ENCODE results near the gene APOBEC3A. TPM values are rescaled to one million over a fixed set of nuclear protein-coding genes. Genes with fewer than 3 reads are reported as not detected.

Gene APOBEC3A
- total and polyA plus RNA-seq, 2 of the 8 experiments (the other 6 are each of a cell fraction or from before 2014, with no cell fraction given): not detected

GRCh38 chr22:38943201-38943600 lies 14.2 kb upstream of the APOBEC3A start:
- H2AFZ ChIP-seq (ENCODE audit: low read length): peak overlapping the region; percentile 43; the same call in 1 of the 2 replicates
- no peaks in the 10 kb centered on the region for H3K9me3 ChIP-seq (ENCODE audit: insufficient read depth in 2 of 2, low read depth in 1 of 2, low read length in 1 of 2)
- H3K36me3 ChIP-seq (ENCODE audit: control insufficient read depth in 2 of 4, insufficient read depth in 4 of 4, low read length in 3 of 4): no peaks in the 10 kb centered on the region
- peaks cover 0 to 5% (median 0%) of the 10 kb centered on the region in 4 experiments; a peak in 2 of 7 replicates for H3K27me3 ChIP-seq (replicated peaks in 1 of 4; ENCODE audit: control insufficient read depth in 3 of 4, extremely low read depth in 1 of 4, insufficient read depth in 3 of 4, low read length in 3 of 4)
- DNase-seq (ENCODE audit: low read depth in 1 of 2, low spot score in 2 of 2): no peak
- H3K4me3 ChIP-seq (ENCODE audit: extremely low read depth in 1 of 4, insufficient read depth in 2 of 4, low read depth in 3 of 4, low read length in 4 of 4): no peak overlapping the region
- no peaks in the 10 kb centered on the region for H4K20me1 ChIP-seq (replicated peaks in 1 of 2; ENCODE audit: control insufficient read depth in 1 of 2, insufficient read depth in 2 of 2, low read length in 2 of 2)
- peaks cover 0 to 3% (median 0%) of the 10 kb centered on the region in 4 experiments; a peak in 4 of 7 replicates for H3K4me1 ChIP-seq (replicated peaks in 1 of 4; ENCODE audit: control insufficient read depth in 3 of 4, insufficient read depth in 4 of 4, low read length in 3 of 4)
- H4K5ac ChIP-seq (ENCODE audit: insufficient read length, low read depth, low read length): no peak overlapping the region
- peak overlapping the region; percentile 63; the same call in 1 of the 2 replicates for H2BK12ac ChIP-seq (ENCODE audit: low read depth, low read length)
- H4K8ac ChIP-seq (ENCODE audit: extremely low read depth, insufficient read depth, low read length): no peak overlapping the region
- ChIA-PET CTCF (ENCODE audit: partially characterized antibody) (interaction anchor here (1.1 to 1.9 kb wide), 7 partner anchors 10 to 192 kb away, joined by 3 to 13 read pairs (median 4); no protein-coding TSS in a partner anchor), POLR2A (ENCODE audit: partially characterized antibody) (interaction anchor here (2.1 kb wide), 1 partner anchor 10 kb away, joined by 6 read pairs; no protein-coding TSS in a partner anchor)
- H2AK5ac ChIP-seq (ENCODE audit: low read depth, low read length): 0 out of 2 replicates have a peak overlapping the region, but pooled peaks have one; percentile 89
- H3K18ac ChIP-seq (ENCODE audit: extremely low read depth, low read length): no peak overlapping the region
- H3K4ac ChIP-seq (replicated peaks; ENCODE audit: insufficient read length, low read depth, low read length): no peak overlapping the region
- 77% methylated on average over 7 of the region's 9 CpGs; no CpG with 5 or more reads in 1 of the 2 experiments for WGBS, 2 experiments (ENCODE audit: extremely low coverage in 1 of 2, insufficient coverage in 1 of 2, insufficient read length in 1 of 2, insufficient replicate concordance in 2 of 2, low coverage in 1 of 2, low lambda C conversion rate in 2 of 2, missing lambda C conversion rate in 1 of 2)
- no peak for FAIRE-seq
- H4K91ac ChIP-seq (replicated peaks; ENCODE audit: insufficient read length, low read length): no peak overlapping the region
- no peak overlapping the region for H3K56ac ChIP-seq (replicated peaks; ENCODE audit: insufficient read length, low read depth, low read length)
- no peaks in the 10 kb centered on the region for H3K79me1 ChIP-seq (ENCODE audit: low read depth, low read length)
- H2BK15ac ChIP-seq (ENCODE audit: low read length): peak overlapping the region; percentile 54
- H3K14ac ChIP-seq (ENCODE audit: insufficient read length): no peak overlapping the region
- no peak overlapping the region for H2BK120ac ChIP-seq (replicated peaks; ENCODE audit: low read depth, low read length)
- no peak overlapping the region for H3K4me2 ChIP-seq (ENCODE audit: insufficient read depth in 1 of 2, low read depth in 2 of 2, low read length in 2 of 2)
- H3K9ac ChIP-seq (replicated peaks in 1 of 4; ENCODE audit: extremely low read depth in 1 of 4, low read depth in 3 of 4, low read length in 3 of 4): no peak overlapping the region
- no peak overlapping the region for H2BK5ac ChIP-seq (ENCODE audit: low read depth, low read length)
- TF ChIP-seq BRCA1 (IDR thresholded peaks at IDR 0.05; ENCODE audit: low read depth, low read length): no peak
- TF ChIP-seq, protein P1, sequence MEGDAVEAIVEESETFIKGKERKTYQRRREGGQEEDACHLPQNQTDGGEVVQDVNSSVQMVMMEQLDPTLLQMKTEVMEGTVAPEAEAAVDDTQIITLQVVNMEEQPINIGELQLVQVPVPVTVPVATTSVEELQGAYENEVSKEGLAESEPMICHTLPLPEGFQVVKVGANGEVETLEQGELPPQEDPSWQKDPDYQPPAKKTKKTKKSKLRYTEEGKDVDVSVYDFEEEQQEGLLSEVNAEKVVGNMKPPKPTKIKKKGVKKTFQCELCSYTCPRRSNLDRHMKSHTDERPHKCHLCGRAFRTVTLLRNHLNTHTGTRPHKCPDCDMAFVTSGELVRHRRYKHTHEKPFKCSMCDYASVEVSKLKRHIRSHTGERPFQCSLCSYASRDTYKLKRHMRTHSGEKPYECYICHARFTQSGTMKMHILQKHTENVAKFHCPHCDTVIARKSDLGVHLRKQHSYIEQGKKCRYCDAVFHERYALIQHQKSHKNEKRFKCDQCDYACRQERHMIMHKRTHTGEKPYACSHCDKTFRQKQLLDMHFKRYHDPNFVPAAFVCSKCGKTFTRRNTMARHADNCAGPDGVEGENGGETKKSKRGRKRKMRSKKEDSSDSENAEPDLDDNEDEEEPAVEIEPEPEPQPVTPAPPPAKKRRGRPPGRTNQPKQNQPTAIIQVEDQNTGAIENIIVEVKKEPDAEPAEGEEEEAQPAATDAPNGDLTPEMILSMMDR (IDR thresholded peaks at IDR 0.05; ENCODE audit: control extremely low read depth in 1 of 3, insufficient read depth in 1 of 3, low read depth in 1 of 3, low read length in 3 of 3): peak in 2 of 3 experiments; percentile 26 to 27; a peak in 2 of 4 replicates
- no peak for TF ChIP-seq ZNF274 (IDR thresholded peaks at IDR 0.05; ENCODE audit: borderline replicate concordance, extremely low read depth, low read length)
- peak in 1 of 2 experiments; percentile 15; a peak in 1 of 4 replicates for TF ChIP-seq RAD21 (IDR thresholded peaks at IDR 0.05 in 1 of 2, conservative IDR thresholded peaks at IDR 0.05 in 1 of 2; ENCODE audit: low read depth in 2 of 2, low read length in 2 of 2)
- no peak for TF ChIP-seq CEBPB (IDR thresholded peaks at IDR 0.05; ENCODE audit: low read depth, low read length)
- H3K79me2 ChIP-seq (ENCODE audit: control insufficient read depth in 1 of 2, insufficient read depth in 2 of 2, low read length in 2 of 2): no peaks in the 10 kb centered on the region
- H3K27ac ChIP-seq (ENCODE audit: low read depth, low read length): no peak overlapping the region
- no peak overlapping the region for H2BK20ac ChIP-seq (ENCODE audit: low read length)
- H3K23me2 ChIP-seq (ENCODE audit: low read depth, low read length): no peaks in the 10 kb centered on the region
- H3K23ac ChIP-seq (ENCODE audit: insufficient read length): no peak overlapping the region
